ENCODE results near the gene NUFIP2.

DNA sequence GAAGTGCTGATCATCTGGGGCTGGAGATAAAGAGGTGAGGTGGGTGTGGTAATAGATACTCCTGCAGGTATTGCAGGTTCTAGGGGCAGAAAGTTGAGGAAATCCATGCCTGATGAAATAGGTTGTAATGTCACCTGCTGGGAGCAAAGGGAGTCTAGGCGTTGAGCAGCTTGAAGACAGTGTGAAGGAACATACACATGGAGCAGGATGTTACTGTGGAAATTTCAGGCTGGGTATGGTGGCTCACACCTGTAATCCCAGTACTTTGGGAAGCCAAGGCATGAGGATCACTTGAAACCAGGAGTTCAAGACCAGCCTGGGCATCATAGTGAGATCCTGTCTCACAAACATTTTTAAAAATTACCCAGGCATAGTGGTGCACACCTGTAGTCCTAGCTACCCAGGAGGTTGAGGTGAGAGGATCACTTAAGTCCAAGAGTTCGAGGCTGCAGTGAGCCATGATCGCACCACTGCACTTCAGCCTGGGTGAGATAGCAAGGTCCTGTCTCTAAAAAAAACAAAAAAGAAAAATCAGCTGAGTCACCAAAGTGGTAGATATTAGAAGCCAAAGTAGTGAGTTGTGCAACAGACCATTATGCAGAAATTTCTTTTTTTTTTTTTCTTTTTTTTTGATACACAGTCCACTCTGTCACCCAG lies 56.3 kb downstream of the NUFIP2 start:
- TF ChIP-seq, protein P1, sequence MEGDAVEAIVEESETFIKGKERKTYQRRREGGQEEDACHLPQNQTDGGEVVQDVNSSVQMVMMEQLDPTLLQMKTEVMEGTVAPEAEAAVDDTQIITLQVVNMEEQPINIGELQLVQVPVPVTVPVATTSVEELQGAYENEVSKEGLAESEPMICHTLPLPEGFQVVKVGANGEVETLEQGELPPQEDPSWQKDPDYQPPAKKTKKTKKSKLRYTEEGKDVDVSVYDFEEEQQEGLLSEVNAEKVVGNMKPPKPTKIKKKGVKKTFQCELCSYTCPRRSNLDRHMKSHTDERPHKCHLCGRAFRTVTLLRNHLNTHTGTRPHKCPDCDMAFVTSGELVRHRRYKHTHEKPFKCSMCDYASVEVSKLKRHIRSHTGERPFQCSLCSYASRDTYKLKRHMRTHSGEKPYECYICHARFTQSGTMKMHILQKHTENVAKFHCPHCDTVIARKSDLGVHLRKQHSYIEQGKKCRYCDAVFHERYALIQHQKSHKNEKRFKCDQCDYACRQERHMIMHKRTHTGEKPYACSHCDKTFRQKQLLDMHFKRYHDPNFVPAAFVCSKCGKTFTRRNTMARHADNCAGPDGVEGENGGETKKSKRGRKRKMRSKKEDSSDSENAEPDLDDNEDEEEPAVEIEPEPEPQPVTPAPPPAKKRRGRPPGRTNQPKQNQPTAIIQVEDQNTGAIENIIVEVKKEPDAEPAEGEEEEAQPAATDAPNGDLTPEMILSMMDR (IDR thresholded peaks at IDR 0.05) = no peak
- TF ChIP-seq ZFX (IDR thresholded peaks at IDR 0.05; ENCODE audit: borderline replicate concordance) = no peak

Data from 22Rv1 (cell line).